ENCODE results near the gene NDUFV3.
"Not testable (repeated sequence)": the region's sequence is repeated elsewhere in the genome, so short reads cannot be mapped to it uniquely, and the experiment has no call there.

The NDUFV3 gene

DNA sequence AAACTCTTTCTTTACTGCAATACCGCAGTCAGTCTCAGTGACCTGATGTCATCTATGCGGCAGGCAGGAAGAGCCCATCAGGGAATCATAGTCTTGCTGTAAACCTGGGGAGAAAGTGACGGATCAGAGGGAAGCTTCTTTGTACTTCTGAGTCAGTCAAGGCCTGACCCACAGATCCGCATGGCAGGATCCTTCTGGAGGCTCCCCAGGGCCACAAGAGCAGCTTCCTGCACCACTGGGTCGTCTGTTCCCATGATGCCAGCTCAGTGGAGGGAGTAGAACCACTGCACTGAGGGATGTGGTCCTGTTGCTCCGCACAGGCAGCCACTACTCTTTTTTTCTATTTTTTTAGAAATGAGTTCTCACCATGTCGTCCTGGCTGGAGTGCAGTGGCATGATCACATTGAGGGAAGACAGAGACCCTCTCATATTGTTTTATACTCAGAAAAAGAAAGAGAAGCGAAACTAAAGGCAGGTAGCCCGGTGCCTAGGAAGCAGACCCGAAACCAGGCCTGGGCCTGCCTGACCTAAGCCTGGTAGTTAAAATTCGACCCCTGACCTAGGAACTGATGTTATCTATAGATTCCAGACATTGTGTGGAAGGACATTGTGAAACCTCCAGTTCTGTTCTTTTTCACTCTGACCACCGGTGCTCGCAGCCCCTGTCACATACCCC is 38.6 kb downstream of the NDUFV3 start:
- TF ChIP-seq CTCF (IDR thresholded peaks at IDR 0.05; ENCODE audit: control insufficient read depth, extremely low read depth, insufficient read depth), result no peak
- no peak for DNase-seq (ENCODE audit: low read depth)
- H3K4me3 ChIP-seq (ENCODE audit: low read depth, low read length), result no peak overlapping the region

DNA sequence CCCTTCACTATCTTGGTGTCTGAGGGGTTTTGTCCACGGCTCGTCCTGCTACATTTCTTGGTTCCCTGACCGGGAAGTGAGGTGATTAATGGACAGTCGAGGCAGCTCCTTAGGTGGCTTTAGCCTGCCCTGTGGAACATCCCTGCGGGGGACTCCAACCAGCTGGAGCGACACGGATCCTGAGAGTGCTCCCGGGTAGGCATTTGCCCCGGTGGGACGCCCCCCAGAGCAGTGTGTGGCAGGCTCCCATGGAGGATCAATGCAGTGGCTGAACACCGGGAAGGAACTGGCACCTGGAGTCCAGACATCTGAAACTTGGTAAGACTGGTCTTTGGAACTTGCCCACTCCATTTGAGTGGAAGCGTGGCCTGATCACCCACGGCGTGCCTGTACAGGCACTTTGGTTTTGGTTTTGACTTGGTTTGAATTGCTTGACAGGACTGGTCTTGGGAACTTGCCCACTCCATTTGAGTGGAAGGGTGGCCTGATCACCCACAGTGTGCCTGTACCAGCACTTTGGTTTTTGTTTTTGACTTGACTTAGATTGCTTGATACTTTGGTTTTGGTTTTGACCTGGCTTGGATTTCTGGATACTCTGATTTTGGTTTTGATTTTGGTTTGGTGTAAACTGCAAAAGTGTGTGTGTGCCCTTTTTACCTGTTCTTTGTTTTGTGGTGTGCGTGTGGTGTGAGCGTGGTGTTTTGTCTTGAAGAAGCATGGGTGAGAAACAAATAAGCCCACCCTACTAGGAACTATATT is 39.4 kb downstream of the NDUFV3 start:
- H3K4me3 ChIP-seq (ENCODE audit: low read depth, low read length); DNase-seq (ENCODE audit: low read depth): not testable (repeated sequence)

DNA sequence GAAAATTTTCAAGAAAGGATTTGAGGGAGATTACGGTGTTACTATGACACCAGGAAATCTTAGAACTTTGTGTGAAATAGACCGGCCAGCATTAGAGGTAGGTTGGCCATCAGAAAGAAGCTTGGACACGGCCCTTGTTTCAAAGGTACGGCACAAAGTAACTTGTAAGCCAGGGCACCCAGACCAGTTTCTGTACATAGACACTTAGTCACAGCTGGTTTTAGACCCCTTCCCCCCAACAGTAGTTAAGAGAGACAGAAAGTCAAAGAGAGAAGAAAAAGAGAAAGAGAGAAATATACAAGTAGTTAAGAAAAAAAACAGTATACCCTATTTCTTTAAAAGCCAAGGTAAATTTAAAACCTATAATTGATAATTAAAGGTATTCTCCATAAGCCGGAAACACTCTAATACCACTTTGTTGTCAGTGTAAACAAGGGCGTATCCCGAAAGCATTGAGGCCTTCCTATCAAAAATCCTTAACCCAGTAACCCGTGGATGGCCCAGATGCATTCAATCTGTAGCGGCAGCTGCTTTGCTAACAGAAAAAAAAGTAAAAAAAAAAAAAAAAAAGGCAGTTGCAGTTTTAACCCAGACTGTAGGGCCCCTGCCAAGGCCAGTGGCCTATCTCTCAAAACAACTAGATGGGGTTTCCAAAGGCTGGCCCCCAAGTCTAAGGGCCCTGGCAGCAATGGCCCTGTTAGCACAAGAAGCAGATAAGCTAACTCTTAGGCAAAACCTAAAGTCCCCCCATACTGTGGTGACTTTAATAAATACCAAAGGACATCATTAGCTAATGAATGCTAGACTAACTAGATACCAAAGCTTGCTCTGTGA is 40.2 kb downstream of the NDUFV3 start:
- not testable (repeated sequence) for H3K4me3 ChIP-seq (ENCODE audit: low read depth, low read length)

DNA sequence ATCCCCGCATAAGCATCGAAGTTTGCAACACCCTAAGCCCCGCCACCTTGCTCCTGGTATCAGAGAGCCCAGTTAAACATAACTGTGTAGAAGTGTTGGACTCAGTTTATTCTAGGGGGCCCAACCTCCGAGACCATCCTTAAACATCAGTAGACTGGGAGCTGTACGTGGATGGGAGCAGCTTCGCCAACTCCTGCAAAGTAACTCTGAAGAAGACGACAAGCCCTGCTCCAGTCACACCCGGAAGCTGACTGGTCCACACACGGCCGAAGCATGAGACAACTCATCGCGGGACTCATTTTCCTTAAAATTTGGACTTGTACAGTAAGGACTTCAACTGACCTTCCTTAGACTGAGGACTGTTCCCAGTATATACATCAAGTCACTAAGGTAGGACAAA is 40.9 kb downstream of the NDUFV3 start:
- H3K4me3 ChIP-seq (ENCODE audit: low read depth, low read length); DNase-seq (ENCODE audit: low read depth): not testable (repeated sequence)

More for the DNA sequence above, 40.2 kb downstream of the NDUFV3 start:
- DNase-seq (ENCODE audit: low read depth), result not testable (repeated sequence)

GRCh38 chr21:42936360-42936759 is 43.3 kb downstream of the NDUFV3 start:
- not testable (repeated sequence) for H3K4me3 ChIP-seq (ENCODE audit: low read depth, low read length); DNase-seq (ENCODE audit: low read depth)

DNA sequence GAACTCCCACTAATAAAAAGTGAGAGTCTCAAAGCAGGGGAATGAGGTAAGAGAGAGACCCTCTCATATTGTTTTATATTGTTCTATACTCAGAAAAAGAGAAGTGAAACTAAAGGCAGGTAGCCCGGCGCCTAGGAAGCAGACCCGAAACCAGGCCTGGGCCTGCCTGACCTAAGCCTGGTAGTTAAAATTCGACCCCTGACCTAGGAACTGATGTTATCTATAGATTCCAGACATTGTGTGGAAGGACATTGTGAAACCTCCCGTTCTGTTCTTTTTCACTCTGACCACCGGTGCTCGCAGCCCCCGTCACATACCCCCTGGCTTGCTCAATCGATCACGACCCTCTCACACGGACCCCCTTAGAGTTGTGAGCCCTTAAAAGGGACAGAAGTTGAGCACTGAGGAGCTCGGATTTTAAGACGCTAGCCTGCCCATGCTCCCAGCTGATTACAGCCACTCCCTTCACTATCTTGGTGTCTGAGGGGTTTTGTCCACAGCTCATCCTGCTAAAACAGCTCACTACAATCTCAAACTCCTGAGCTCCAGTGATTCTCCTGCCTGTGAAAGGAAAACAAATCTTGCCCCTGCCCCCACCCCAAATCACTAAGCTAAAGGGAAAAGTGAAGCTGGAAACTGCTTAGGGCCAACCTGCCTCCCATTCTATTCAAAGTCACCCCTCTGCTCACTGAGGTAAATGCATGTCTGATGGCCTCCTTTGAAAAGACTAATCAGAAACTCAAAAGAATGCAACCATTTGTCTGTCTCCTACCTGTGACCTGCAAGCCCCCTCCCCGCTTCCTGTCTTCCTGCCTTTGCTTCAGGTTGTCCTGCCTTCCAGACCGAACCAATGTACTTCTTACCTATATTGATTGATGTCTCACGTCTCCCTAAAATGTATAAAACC is 44.2 kb downstream of the NDUFV3 start:
- not testable (repeated sequence) for H3K4me3 ChIP-seq (ENCODE audit: low read depth, low read length); DNase-seq (ENCODE audit: low read depth)

DNA sequence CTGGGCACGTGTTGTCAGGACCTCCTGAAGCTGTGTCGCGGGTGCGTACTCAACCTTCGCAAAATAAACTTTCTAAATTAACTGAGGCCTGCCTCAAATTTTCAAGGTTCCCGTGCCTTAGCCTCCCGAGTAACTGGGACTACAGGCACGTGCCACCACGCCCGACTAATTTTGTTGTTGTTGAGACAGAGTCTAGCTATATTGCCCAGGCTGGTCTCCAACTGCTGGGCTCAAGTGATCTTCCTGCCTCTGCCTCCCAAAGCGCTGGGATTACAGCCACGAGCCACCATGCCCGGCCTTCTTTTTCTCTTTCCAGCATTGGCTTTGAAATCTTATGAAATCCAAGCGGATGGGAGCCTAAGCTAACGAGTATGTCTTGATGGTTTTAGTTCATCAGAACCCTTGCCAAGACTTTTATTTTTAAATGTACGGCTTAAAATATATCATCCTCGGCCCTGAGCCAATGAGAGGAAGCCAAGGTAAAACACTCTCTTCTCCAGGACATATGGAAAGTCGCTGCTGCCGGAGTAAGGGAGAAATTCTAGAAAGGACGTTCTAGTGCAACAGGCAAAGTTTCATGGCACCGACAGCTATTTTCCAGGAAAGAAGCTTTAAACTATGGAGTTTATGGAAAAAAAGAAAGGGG is 45.0 kb downstream of the NDUFV3 start:
- no peak overlapping the region for H3K4me3 ChIP-seq (ENCODE audit: low read depth, low read length)
- DNase-seq (ENCODE audit: low read depth), result no peak
- TF ChIP-seq CTCF (IDR thresholded peaks at IDR 0.05; ENCODE audit: control insufficient read depth, extremely low read depth, insufficient read depth), result no peak

GRCh38 chr21:42938606-42938995 is 45.5 kb downstream of the NDUFV3 start:
- not testable (repeated sequence) for H3K4me3 ChIP-seq (ENCODE audit: low read depth, low read length); DNase-seq (ENCODE audit: low read depth)

GRCh38 chr21:42939582-42940413 is 46.7 kb downstream of the NDUFV3 start:
- peak; percentile 70 for DNase-seq (ENCODE audit: low read depth)
- H3K4me3 ChIP-seq (ENCODE audit: low read depth, low read length), result no peak overlapping the region
- no peak for TF ChIP-seq CTCF (IDR thresholded peaks at IDR 0.05; ENCODE audit: control insufficient read depth, extremely low read depth, insufficient read depth)

Data from LNCaP clone FGC (cell line).